Kidney epithelial cell (primary cell): ENCODE data around the gene RPP25L. TPM values are rescaled to one million over a fixed set of nuclear protein-coding genes. Genes with fewer than 3 reads are reported as not detected.

Experiments used
- DNase-seq: peaks from one replicate; pipeline ENCODE4 v3.0.0-alpha.2; 2010; ENCODE audit warnings: low read depth
- H3K27me3 ChIP-seq: 2 replicates; pipeline ENCODE4 v1.6.0; 2011; ENCODE audit warnings: low read length; ENCODE audit not compliant: control insufficient read depth, insufficient read depth
- H3K36me3 ChIP-seq: 2 replicates; pipeline ENCODE4 v1.5.1; 2011; ENCODE audit warnings: low read length; ENCODE audit not compliant: control insufficient read depth, insufficient read depth
- H3K4me3 ChIP-seq: 2 replicates; pipeline ENCODE4 v1.5.1; 2011; ENCODE audit warnings: low read depth, mild to moderate bottlenecking, control low read depth, low read length
- total RNA-seq: library from RNA; depleted of rRNA; stranded (reverse); fragments of >200 nt; gene quantifications from 2 replicates; pipeline ENCODE4 v1.2.3, GENCODE V29; 2015
- TF ChIP-seq, protein P1 (sequence below): IDR thresholded peaks from 2 replicates; pipeline ENCODE4 v1.5.1; 2011; ENCODE audit warnings: mild to moderate bottlenecking, moderate library complexity, low read length, control low read depth, inconsistent platforms; ENCODE audit not compliant: insufficient read depth, poor library complexity, severe bottlenecking

The RPP25L gene
- total RNA-seq, 1 donor from 2014 or later, result 31.5 TPM

DNA sequence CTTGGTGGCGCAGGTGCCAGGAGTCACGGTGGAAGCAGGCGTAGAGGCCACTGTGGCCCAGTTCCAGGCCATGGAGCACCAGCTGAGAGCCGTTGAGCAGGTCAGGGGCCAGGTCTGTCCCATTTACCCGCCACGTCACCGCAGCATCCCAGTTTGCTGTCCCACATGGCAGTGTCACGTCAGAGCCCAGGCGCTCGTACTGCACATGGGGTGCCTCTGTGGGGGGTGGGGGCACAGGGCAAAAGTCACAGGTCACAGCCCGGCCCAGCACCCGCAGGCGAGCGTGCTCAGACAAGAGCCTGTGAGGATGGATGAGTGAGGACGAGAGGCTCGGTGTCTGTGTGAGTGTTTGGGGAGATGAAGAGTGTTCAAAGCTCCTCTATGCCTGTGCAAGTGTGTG lies 47.3 kb downstream of the RPP25L start:
- no peak overlapping the region for H3K4me3 ChIP-seq
- TF ChIP-seq, protein P1, sequence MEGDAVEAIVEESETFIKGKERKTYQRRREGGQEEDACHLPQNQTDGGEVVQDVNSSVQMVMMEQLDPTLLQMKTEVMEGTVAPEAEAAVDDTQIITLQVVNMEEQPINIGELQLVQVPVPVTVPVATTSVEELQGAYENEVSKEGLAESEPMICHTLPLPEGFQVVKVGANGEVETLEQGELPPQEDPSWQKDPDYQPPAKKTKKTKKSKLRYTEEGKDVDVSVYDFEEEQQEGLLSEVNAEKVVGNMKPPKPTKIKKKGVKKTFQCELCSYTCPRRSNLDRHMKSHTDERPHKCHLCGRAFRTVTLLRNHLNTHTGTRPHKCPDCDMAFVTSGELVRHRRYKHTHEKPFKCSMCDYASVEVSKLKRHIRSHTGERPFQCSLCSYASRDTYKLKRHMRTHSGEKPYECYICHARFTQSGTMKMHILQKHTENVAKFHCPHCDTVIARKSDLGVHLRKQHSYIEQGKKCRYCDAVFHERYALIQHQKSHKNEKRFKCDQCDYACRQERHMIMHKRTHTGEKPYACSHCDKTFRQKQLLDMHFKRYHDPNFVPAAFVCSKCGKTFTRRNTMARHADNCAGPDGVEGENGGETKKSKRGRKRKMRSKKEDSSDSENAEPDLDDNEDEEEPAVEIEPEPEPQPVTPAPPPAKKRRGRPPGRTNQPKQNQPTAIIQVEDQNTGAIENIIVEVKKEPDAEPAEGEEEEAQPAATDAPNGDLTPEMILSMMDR, result no peak
- no peak for DNase-seq
- H3K27me3 ChIP-seq, result peaks cover 60% of the 10 kb centered on the region
- no peaks in the 10 kb centered on the region for H3K36me3 ChIP-seq

GRCh38 chr9:34563262-34563661 lies 48.6 kb downstream of the RPP25L start:
- DNase-seq, result no peak
- Histone ChIP-seq H3K36me3 (no peaks in the 10 kb centered on the region), H3K27me3 (peaks cover 61% of the 10 kb centered on the region), H3K4me3 (no peak overlapping the region)
- TF ChIP-seq, protein P1, result no peak

DNA sequence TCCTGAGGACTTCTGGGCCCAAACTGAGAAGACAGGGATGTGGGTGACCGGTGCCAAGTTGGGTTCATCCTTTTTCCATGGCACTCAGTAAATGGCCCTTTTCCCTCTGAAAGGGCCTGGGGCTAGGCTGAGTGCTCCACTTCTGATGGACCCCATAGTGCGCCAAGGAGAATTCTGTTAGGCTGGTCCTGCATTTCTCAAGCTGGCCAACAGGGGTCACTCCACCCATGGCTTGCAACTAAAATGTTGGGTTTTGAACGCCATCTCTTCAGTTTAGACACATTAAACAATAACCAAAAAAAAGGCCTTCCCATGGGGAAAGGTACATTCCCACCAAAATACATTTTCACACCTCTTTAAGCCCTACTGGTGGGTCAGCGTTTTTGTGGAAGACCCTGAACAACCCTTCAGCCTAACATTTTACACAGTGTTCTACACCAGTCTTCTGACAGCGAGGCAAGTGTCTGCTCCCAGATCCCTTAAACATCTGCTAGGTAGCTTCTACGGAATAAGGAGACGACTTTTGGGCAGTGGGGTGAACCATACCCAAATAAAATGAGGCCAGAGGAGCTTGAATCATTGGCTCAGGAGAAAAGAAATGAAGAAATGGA lies 49.7 kb downstream of the RPP25L start:
- H3K36me3 ChIP-seq, result no peaks in the 10 kb centered on the region
- no peak overlapping the region for H3K4me3 ChIP-seq
- TF ChIP-seq, protein P1, result peak; percentile 62
- peaks cover 61% of the 10 kb centered on the region for H3K27me3 ChIP-seq
- no peak for DNase-seq

GRCh38 chr9:34560599-34561214 lies 51.2 kb downstream of the RPP25L start:
- Histone ChIP-seq H3K27me3 (peaks cover 58% of the 10 kb centered on the region), H3K36me3 (no peaks in the 10 kb centered on the region), H3K4me3 (no peak overlapping the region)
- TF ChIP-seq, protein P1, result no peak
- no peak for DNase-seq

Other genes with a start within 250 kb of the RPP25L start
- 3.8 and 4.9 TPM in 2 replicates for gene MYORG, start 235.2 kb downstream of the RPP25L start, total RNA-seq
- 14.7 and 16.8 TPM in 2 replicates for gene FAM219A, start 153.5 kb downstream of the RPP25L start, total RNA-seq
- not detected in 2 replicates for gene DNAI1, start 153.3 kb downstream of the RPP25L start, total RNA-seq
- 1.5 TPM in 1 of 2 replicates, not detected in the other for gene ENHO, start 89.1 kb downstream of the RPP25L start, total RNA-seq
- 0.27 and 1.1 TPM in 2 replicates for gene CNTFR, start 22.4 kb downstream of the RPP25L start, total RNA-seq
- gene DCTN3, start 8.4 kb upstream of the RPP25L start, total RNA-seq, result 92.7 and 128 TPM in 2 replicates
- gene ARID3C, start 17.0 kb upstream of the RPP25L start, total RNA-seq, result 0.48 and 1.0 TPM in 2 replicates
- 121 and 129 TPM in 2 replicates for gene SIGMAR1, start 25.7 kb upstream of the RPP25L start, total RNA-seq
- 34.4 and 39.4 TPM in 2 replicates for gene GALT, start 34.6 kb upstream of the RPP25L start, total RNA-seq
- 5.9 and 11.6 TPM in 2 replicates for gene IL11RA, start 40.1 kb upstream of the RPP25L start, total RNA-seq
- not detected in 2 replicates for gene CCL27, start 50.6 kb upstream of the RPP25L start, total RNA-seq
- not detected in 2 replicates for gene CCL19, start 79.2 kb upstream of the RPP25L start, total RNA-seq
- gene CCL21, start 98.0 kb upstream of the RPP25L start, total RNA-seq, result not detected in 2 replicates